ENCODE measurements around the gene BNIP2.
A peak's percentile ranks its signal among the peaks of the same experiment; 100 is the strongest.
"Not testable (repeated sequence)": the region's sequence is repeated elsewhere in the genome, so short reads cannot be mapped to it uniquely, and the experiment has no call there.

Gene BNIP2

GRCh38 chr15:59688423-59688781, 718 bp downstream of the BNIP2 start:
- DNase-seq (ENCODE audit: low read depth, low spot score) = no peak

GRCh38 chr15:59687836-59688235, 1.3 kb downstream of the BNIP2 start:
- no peak for DNase-seq (ENCODE audit: low read depth, low spot score)

- DNase-seq (ENCODE audit: low read depth, low spot score) = no peak
These were observed 2.7 kb downstream of the BNIP2 start for GRCh38 chr15:59686389-59686788.

GRCh38 chr15:59685737-59686297, 3.3 kb downstream of the BNIP2 start:
- DNase-seq (ENCODE audit: low read depth, low spot score) = no peak

- DNase-seq (ENCODE audit: low read depth, low spot score) = no peak
These were observed 8.2 kb downstream of the BNIP2 start for GRCh38 chr15:59680870-59681269.

GRCh38 chr15:59680346-59680745, 8.8 kb downstream of the BNIP2 start:
- DNase-seq (ENCODE audit: low read depth, low spot score) = no peak

- no peak for DNase-seq (ENCODE audit: low read depth, low spot score)
These were observed 10.5 kb downstream of the BNIP2 start for GRCh38 chr15:59678620-59679019.

GRCh38 chr15:59678172-59678571, 10.9 kb downstream of the BNIP2 start:
- no peak for DNase-seq (ENCODE audit: low read depth, low spot score)

GRCh38 chr15:59676565-59676964, 12.6 kb downstream of the BNIP2 start:
- no peak for DNase-seq (ENCODE audit: low read depth, low spot score)

GRCh38 chr15:59674361-59674877, 14.7 kb downstream of the BNIP2 start:
- no peak for DNase-seq (ENCODE audit: low read depth, low spot score)

- no peak for DNase-seq (ENCODE audit: low read depth, low spot score)
These were observed 20.6 kb downstream of the BNIP2 start for GRCh38 chr15:59668556-59668955.

GRCh38 chr15:59662260-59662659, 26.9 kb downstream of the BNIP2 start:
- DNase-seq (ENCODE audit: low read depth, low spot score) = no peak

GRCh38 chr15:59659366-59659765, 29.8 kb downstream of the BNIP2 start:
- no peak for DNase-seq (ENCODE audit: low read depth, low spot score)

GRCh38 chr15:59657635-59658125, 31.4 kb downstream of the BNIP2 start:
- DNase-seq (ENCODE audit: low read depth, low spot score) = no peak

- DNase-seq (ENCODE audit: low read depth, low spot score) = peak; percentile 84
These were observed 32.1 kb downstream of the BNIP2 start, which contains the start of gene GTF2A2 for GRCh38 chr15:59656897-59657634. TSS of gene GTF2A2 (minus strand) at chr15:59657515. CDS start at chr15:59652277, 5,238 bp downstream.

- DNase-seq (ENCODE audit: low read depth, low spot score) = no peak
These were observed 35.1 kb downstream of the BNIP2 start for GRCh38 chr15:59654046-59654445.

- no peak for DNase-seq (ENCODE audit: low read depth, low spot score)
These were observed 39.5 kb downstream of the BNIP2 start for GRCh38 chr15:59649603-59650002.

GRCh38 chr15:59647085-59647484, 42.0 kb downstream of the BNIP2 start:
- no peak for DNase-seq (ENCODE audit: low read depth, low spot score)

GRCh38 chr15:59646277-59646676, 42.8 kb downstream of the BNIP2 start:
- DNase-seq (ENCODE audit: low read depth, low spot score) = no peak

GRCh38 chr15:59645812-59646211, 43.3 kb downstream of the BNIP2 start:
- DNase-seq (ENCODE audit: low read depth, low spot score) = not testable (repeated sequence)

- no peak for DNase-seq (ENCODE audit: low read depth, low spot score)
These were observed 44.4 kb downstream of the BNIP2 start for GRCh38 chr15:59644756-59645155.

- DNase-seq (ENCODE audit: low read depth, low spot score) = no peak
These were observed 46.8 kb downstream of the BNIP2 start for GRCh38 chr15:59642351-59642750.

- not testable (repeated sequence) for DNase-seq (ENCODE audit: low read depth, low spot score)
These were observed 51.6 kb downstream of the BNIP2 start for GRCh38 chr15:59637507-59637906.
